Left renal cortex interstitium (tissue), 4 donors: Measurements from ENCODE around the gene SURF6. TPM values are rescaled to one million over a fixed set of nuclear protein-coding genes. Genes with fewer than 3 reads are reported as not detected.
"Not testable (repeated sequence)": the region's sequence is repeated elsewhere in the genome, so short reads cannot be mapped to it uniquely, and the experiment has no call there.

Source experiments
- DNase-seq, 4 donors: peaks; one replicate each; pipeline ENCODE4 v3.0.0-alpha.2; 2013; ENCODE audit warnings: low read depth in 4 of 4, low spot score in 2 of 4, missing footprints in 1 of 4
- polyA plus RNA-seq, 4 donors: library from polyadenylated mRNA; unstranded; fragments of 120-200 nt; gene quantifications; one replicate each; pipeline ENCODE4 v1.2.1, GENCODE V29; 2013; ENCODE audit not compliant: insufficient read length in 4 of 4

The SURF6 gene
- polyA plus RNA-seq, 4 donors: 27.2 to 38.2 (median 32.2) TPM

GRCh38 chr9:133348718-133349573 is 13.0 kb upstream of the SURF6 start:
- DNase-seq: no peak

GRCh38 chr9:133347985-133348717 is 12.2 kb upstream of the SURF6 start, which contains the start of the genes MED22 and RPL7A:
Gene MED22 (minus strand): TSS chr9:133348131. CDS start chr9:133346662, 1,469 bp downstream.
Gene RPL7A (plus strand): TSS chr9:133348218. CDS start chr9:133348244, 26 bp downstream.
- peak; percentile 91 to 95 (median 94) for DNase-seq

- DNase-seq: no peak
Observed at GRCh38 chr9:133347515-133347984, 11.6 kb upstream of the SURF6 start.

- no peak for DNase-seq
Observed at GRCh38 chr9:133346021-133346785, 10.2 kb upstream of the SURF6 start.

- no peak for DNase-seq
Observed at GRCh38 chr9:133345596-133345995, 9.6 kb upstream of the SURF6 start.

GRCh38 chr9:133344979-133345378 is 9.0 kb upstream of the SURF6 start:
- no peak for DNase-seq

GRCh38 chr9:133344071-133344470 is 8.1 kb upstream of the SURF6 start:
- DNase-seq: no peak

- DNase-seq: no peak
Observed at GRCh38 chr9:133342570-133342969, 6.6 kb upstream of the SURF6 start.

GRCh38 chr9:133342069-133342406 is 6.0 kb upstream of the SURF6 start:
- DNase-seq: no peak

GRCh38 chr9:133341369-133342068 is 5.5 kb upstream of the SURF6 start:
- DNase-seq: no peak

- DNase-seq: no peak
Observed at GRCh38 chr9:133340916-133341315, 4.9 kb upstream of the SURF6 start.

- no peak for DNase-seq
Observed at GRCh38 chr9:133340256-133340655, 4.3 kb upstream of the SURF6 start.

GRCh38 chr9:133339641-133340040 is 3.7 kb upstream of the SURF6 start:
- no peak for DNase-seq

GRCh38 chr9:133334888-133335287 is 1.1 kb downstream of the SURF6 start:
- not testable (repeated sequence) for DNase-seq

GRCh38 chr9:133334161-133334560 is 1.8 kb downstream of the SURF6 start:
- DNase-seq: no peak

GRCh38 chr9:133333566-133333965 is 2.4 kb downstream of the SURF6 start:
- DNase-seq: no peak

GRCh38 chr9:133333011-133333410 is 3.0 kb downstream of the SURF6 start:
- DNase-seq: no peak

GRCh38 chr9:133332381-133332730 is 3.6 kb downstream of the SURF6 start:
- no peak for DNase-seq

GRCh38 chr9:133331641-133332380 is 4.2 kb downstream of the SURF6 start:
- DNase-seq: no peak

- no peak for DNase-seq
Observed at GRCh38 chr9:133331221-133331620, 4.8 kb downstream of the SURF6 start.
